Gastroesophageal sphincter (tissue), 3 donors: Measurements from ENCODE around the gene LRP1-AS.

Experiments
- CTCF ChIP-seq, 4 experiments: fragments of 200-600 bp in 2 of 4; fragments of 450-650 bp in 2 of 4; sonication (generic) in 1 of 4; IDR thresholded peaks; one replicate each; pipeline ENCODE4 v1.5.1; 2017 to 2019; ENCODE audit warnings: antibody characterized with exemption in 4 of 4, mild to moderate bottlenecking in 2 of 4, moderate library complexity in 2 of 4
- EP300 ChIP-seq: sonication (generic); formaldehyde crosslinking; IDR thresholded peaks from one replicate; pipeline ENCODE4 v1.6.1; 2017; ENCODE audit warnings: antibody characterized with exemption, mild to moderate bottlenecking
- POLR2A ChIP-seq, 2 donors: fragments of 450-650 bp; IDR thresholded peaks; one replicate each; pipeline ENCODE4 v1.6.1; 2017; ENCODE audit warnings: antibody characterized with exemption in 2 of 2, mild to moderate bottlenecking in 2 of 2, moderate library complexity in 1 of 2
- POLR2AphosphoS5 ChIP-seq: sonication (generic); formaldehyde crosslinking; IDR thresholded peaks from one replicate; pipeline ENCODE4 v1.6.1; 2017; ENCODE audit warnings: antibody characterized with exemption

- TF ChIP-seq CTCF (IDR thresholded peaks at IDR 0.05) (no peak), POLR2A (IDR thresholded peaks at IDR 0.05) (no peak), POLR2AphosphoS5 (peak; percentile 24), EP300 (no peak)
Measured at GRCh38 chr12:57135527-57136326, 11.7 kb downstream of the LRP1-AS start.
